Measurements from ENCODE around the gene COL25A1.

COL25A1 gene

GRCh38 chr4:109302361-109303139 is at the start of gene COL25A1:
TSS of gene COL25A1 (minus strand) at chr4:109302658.
- DNase-seq (ENCODE audit: low spot score): no peak

- no peak for DNase-seq (ENCODE audit: low spot score)
Measured at GRCh38 chr4:109350121-109350520, 47.7 kb upstream of the COL25A1 start.

DNA sequence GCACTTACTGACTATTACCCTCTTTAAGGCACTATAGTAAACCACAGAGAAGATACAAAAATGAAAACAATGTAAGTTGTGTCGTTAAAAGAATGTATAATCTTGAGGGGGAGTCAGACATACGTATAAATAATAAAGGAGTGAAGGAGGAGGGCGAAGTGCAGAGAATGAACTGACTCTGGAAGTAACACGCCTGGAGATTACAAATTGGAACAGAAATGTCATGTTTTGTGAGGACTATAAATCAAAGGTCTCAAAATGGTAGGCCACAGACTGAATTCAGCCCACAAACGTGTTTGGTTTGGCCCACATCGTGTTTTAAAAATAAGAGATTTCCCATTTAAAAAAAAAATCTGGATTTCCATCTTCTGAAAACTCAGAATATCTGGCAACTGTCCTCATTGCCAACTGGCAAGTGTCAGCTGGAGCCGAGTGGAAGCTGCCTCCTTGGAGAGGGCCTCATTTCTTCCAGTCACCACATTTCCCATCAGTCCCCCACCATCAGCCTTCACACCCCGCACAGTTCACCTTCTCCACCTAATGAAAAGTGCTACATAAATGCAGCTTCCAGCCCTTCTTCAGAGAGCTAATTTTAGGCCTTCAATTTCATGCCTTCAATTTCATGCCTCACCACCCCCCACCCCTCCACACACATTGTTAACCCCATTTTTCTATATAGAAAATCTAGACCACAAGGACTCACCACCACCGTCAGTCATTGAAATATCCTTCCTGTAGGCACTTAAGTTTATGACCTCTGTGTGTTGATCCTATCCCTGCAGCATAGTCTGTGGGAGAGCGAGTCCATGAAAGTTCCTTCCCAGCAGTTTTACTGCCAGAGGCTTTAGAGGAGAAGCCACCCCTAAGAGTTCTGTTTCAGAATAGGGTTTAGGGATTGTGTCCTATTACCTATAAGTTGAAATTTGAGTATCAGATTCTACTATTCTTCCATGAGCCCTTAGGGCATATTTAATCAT is 32.0 kb upstream of the COL25A1 start:
- no peak for DNase-seq (ENCODE audit: low spot score)

DNA sequence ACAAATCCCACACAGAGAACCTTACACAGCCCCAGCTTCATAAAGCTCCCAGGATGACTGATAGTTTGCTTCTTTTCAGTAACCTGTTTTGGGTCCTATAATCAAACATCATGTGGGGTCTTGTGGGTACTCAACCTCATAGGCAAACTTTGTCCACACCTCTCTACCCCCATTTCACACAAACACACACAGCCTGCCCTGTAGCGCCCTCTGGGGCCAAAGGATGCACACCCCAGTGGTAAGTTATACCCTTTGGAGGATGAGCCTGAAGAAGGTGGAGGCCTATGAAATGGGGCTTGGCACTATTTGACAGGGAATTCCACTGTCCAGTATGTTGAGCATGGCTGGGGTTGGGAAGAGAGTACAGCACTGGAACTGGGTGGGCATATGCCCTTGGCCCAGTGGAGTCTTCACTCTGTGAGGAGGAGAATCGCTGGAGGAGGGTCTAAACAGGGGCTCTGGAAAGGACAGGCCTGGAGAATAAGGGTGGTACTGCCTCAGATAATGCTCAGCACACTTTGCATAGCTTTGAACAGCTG is 30.5 kb upstream of the COL25A1 start:
- no peak for DNase-seq (ENCODE audit: low spot score)

GRCh38 chr4:109327641-109328040 is 25.2 kb upstream of the COL25A1 start:
- DNase-seq (ENCODE audit: low spot score): no peak

- DNase-seq (ENCODE audit: low spot score): no peak
Measured at GRCh38 chr4:109325698-109326097, 23.2 kb upstream of the COL25A1 start.

- no peak for DNase-seq (ENCODE audit: low spot score)
Measured at GRCh38 chr4:109323348-109323747, 20.9 kb upstream of the COL25A1 start.

- no peak for DNase-seq (ENCODE audit: low spot score)
Measured at GRCh38 chr4:109321232-109321631, 18.8 kb upstream of the COL25A1 start.

DNA sequence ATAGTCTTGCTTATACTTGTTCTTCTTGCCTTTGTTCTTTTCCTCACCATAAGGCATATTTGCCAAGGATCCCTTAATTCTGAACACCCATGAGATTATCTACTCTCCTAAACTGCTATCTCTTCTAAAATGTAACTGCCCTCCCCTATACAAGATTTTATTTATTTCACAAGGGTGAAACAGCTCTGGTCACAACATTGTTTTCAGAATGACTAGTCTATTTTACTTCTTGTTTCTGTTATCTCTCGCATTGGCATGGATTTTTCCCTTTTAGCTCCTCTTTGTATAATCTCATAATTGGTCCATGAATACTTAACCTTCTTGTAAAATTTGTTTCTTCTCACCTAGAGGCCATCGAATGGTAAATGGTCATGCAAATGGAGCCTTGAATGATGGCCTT is 17.2 kb upstream of the COL25A1 start:
- no peak for DNase-seq (ENCODE audit: low spot score)

GRCh38 chr4:109319156-109319555 is 16.7 kb upstream of the COL25A1 start:
- no peak for DNase-seq (ENCODE audit: low spot score)

GRCh38 chr4:109315818-109316217 is 13.4 kb upstream of the COL25A1 start:
- no peak for DNase-seq (ENCODE audit: low spot score)

DNA sequence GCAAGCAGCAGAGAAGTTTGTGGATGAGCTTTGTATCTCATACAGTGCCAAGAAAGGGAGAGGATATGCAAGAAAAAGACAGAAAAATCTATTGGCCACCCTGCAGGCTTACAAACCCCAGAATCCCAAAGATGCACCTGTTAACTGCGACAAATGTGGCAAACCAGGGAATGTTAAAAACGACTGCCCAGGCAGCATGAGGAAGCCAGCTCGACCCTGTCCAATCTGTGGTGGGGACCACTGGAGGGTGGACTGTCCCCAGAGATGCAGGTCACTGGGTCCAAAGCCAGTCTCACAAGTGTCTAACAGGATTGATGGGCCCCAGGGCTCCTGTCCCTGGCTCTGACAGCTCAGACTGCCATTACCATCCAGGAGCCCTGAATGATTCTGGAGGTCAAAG is 12.9 kb upstream of the COL25A1 start:
- no peak for DNase-seq (ENCODE audit: low spot score)

GRCh38 chr4:109313168-109314133 is 11.0 kb upstream of the COL25A1 start:
- no peak for DNase-seq (ENCODE audit: low spot score)

DNA sequence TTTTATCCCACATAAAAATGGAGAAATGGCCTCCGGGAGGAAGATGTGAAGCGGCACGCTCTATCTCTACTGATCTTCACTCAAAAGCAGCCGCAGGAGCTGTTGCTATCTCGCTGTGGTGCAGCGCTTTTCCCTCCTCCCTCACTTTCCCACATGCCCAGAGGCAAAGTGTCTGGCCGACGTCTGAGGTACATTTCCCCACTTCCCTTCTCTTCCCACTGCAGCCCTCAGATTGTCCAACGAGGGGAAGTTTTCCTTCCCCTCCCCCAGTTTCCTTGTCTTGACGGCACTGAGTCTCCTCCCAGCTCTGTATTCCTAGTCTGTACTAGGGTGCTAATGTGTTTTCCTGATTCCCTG is 660 bp upstream of the COL25A1 start:
- no peak for DNase-seq (ENCODE audit: low spot score)

- DNase-seq (ENCODE audit: low spot score): no peak
Measured at GRCh38 chr4:109301651-109302360, 652 bp downstream of the COL25A1 start.

- peak; percentile 15 for DNase-seq (ENCODE audit: low spot score)
Measured at GRCh38 chr4:109298279-109299010, 4.0 kb downstream of the COL25A1 start.

GRCh38 chr4:109296527-109296926 is 5.9 kb downstream of the COL25A1 start:
- no peak for DNase-seq (ENCODE audit: low spot score)

GRCh38 chr4:109295081-109295480 is 7.4 kb downstream of the COL25A1 start:
- no peak for DNase-seq (ENCODE audit: low spot score)

- DNase-seq (ENCODE audit: low spot score): no peak
Measured at GRCh38 chr4:109294468-109295020, 7.9 kb downstream of the COL25A1 start.

GRCh38 chr4:109294006-109294405 is 8.5 kb downstream of the COL25A1 start:
- peak; percentile 53 for DNase-seq (ENCODE audit: low spot score)
